Effector CD4-positive, alpha-beta T cell (primary cell): Measurements from ENCODE around the gene TPBG.
"Not testable (repeated sequence)": the region's sequence is repeated elsewhere in the genome, so short reads cannot be mapped to it uniquely, and the experiment has no call there.

Source experiments
- DNase-seq: peaks from one replicate; pipeline ENCODE4 v3.0.0-alpha.2; 2020

TPBG gene

GRCh38 chr6:82376636-82377035 is 13.0 kb downstream of the TPBG start:
- DNase-seq: no peak

GRCh38 chr6:82380566-82381185 is 17.1 kb downstream of the TPBG start:
- no peak for DNase-seq

DNA sequence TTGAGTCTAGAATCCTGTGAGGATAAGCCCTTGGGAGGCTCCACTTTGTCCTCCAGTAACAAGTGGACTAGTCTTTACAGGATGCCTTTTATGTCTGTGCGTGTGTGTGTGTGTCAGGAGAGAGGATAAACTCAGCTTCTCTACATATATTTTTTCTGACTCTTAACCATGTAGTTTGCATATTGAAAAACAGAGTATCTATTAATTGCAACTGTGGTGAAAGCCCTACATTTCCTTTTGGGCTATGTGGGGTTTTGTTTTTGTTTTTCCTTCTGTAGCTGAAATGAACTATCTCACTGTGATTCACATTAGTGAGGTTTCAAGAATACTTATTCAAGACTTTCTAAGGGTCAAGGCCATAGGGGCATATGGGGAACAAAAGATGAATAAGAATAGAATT is 17.7 kb downstream of the TPBG start:
- DNase-seq: no peak

- DNase-seq: no peak
Observed at GRCh38 chr6:82385102-82385501, 21.5 kb downstream of the TPBG start.

DNA sequence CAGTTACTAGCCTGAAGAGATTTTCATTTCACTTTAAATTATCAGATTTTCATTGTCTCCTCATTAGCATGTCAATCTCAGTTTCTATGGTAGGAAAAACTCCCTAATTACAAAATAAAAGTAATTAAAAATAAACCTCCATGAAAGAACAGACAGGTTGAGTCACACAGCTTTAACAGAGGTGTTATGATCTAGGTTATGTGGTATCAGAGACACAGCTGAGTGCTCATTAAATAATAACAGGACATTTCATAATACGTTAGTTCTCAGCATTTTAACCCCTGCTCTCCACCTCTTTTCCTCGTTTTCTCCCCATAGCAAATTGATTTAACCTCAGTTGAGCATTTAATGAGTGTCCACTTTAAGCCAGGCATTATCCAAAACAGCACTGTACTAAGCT is 21.9 kb downstream of the TPBG start:
- no peak for DNase-seq

DNA sequence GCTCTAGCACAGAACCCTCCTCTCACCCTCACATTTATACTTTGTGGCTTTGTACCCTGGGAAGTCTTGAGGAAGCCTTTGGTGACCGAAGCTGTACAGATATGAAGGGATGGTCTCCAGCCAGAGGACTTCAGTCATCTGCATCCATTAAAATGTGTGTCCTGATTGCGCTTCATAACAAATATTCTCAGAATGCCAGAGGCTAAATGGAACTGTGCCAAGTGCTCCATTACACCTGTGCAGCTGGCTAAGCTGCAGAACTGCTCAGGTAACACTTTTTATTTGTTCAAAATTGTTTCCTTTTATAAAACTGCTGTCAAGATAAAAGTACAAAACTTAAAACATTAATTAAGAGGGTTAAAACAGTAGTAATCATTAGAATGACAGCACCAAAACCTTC is 22.3 kb downstream of the TPBG start:
- no peak for DNase-seq

DNA sequence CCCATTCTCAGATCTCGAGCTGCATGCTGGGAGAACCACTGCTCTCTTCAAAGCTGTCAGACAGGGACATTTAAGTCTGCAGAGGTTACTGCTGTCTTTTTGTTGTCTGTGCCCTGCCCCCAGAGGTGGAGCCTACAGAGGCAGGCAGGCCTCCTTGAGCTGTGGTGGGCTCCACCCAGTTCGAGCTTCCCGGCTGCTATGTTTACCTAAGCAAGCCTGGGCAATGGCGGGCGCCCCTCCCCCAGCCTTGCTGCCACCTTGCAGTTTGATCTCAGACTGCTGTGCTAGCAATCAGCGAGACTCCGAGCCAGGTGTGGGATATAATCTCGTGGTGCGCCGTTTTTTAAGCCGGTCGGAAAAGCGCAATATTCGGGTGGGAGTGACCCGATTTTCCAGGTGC is 31.2 kb downstream of the TPBG start:
- DNase-seq: not testable (repeated sequence)

DNA sequence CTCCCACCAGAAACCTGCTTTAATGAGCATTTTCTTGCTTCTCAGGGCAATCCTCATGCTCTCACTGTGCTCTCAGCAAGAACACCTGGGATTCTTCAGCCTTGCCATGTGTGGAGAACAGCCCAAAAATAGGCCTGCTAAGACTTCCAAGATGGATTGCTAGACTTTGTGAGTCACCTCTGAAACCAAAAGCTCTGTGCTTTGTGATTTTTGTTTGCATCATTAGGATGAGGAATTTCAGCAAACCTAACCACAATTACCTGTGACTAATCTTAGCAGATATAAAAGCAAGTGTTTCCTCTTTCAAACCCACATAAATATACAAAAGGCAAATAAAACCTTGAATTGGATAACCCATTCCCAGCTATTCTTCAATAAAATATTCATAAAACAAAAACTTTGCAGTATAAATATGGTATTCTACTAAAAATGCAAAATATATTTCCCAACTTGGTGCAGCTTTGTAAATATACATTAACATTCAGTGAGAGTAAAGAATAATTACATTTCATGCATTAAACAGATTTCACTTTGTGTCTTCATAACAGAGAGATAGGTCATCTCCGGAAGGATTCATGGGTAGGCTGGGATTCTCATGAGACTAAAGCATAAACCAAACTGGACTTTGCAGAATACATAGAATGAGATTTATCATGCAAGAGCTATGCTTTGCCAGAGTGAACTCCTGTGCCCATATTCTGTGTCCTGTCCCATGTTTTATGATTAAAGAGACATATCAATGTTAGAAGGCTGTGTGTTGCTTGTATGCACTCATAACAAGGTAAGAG is 33.5 kb downstream of the TPBG start:
- no peak for DNase-seq

DNA sequence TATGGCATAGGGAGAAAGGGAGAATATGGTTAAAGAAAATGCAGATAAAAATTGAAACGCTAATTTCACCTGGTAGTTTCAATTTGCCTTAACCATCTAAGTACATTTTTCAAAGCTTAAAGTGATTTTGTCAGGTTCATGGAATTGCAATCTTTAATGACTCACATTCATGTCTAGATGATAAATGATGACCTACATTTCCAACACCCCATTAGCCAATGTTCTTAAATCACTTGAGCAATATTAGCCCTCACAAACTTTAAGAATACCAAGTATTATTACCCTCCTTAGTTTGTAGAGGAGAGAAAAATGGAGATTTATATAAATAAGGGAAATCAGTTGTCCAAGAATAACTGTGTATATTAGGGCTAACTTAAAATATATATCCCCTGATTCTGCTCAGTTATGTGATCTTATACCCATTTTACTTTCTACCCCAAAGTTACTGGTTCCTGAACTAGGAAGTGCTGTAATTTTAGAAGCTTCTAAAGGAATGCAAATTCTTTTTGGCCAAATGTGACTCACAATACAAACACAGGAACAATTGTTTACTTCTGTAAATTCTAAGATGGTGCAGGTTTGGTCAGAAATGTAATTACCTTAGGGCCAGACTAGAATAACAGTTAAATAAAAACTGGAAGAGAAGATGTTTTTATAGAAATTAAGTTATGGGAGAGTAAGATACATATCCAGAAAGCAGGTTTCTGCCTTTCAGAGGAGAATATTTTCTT is 34.5 kb downstream of the TPBG start:
- DNase-seq: no peak

DNA sequence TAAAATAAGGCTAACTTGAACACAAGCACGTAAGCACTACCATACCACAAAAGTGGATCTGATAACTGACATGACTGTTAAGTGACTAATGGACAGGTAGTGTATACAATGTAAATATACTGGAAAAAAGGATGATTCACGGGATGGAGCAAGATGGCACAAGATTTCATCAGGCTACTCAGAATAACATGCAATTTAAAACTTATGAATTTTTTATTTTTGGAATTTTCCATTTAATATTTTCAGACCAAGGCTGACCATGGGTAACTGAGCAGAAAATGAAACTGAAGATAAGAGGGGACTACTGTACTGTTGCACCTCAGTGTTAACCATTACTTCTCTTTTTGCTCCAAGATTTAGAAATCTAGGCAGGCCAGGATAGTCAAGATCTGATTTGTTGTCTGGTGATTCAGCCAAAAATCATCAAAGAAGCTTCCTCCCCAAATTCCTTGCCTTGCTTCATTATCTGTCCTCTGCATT is 45.4 kb downstream of the TPBG start:
- DNase-seq: no peak

DNA sequence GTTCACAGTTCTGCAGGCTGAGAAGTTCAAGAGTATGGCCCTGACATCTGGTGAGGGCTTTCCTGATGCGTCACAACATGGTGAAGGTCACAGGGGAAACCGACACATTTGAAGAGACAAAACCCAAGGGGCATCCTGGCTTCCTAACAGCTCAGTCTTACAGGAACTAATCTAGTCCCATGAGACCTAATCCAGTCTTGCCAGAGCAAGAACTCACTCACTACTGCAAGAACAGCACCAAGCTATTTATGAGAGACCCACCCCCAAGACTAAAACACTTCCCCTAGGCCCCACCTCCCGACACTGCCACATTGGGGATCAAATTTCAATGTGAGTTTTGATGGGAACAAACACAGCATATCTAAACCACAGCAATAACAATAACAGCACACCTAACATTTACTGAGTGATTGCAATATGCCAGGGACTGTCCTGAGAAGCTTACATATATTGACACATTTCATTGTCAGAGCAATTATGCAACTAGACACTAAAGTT is 46.6 kb downstream of the TPBG start:
- DNase-seq: no peak

GRCh38 chr6:82413868-82414267 is 50.3 kb downstream of the TPBG start:
- no peak for DNase-seq

DNA sequence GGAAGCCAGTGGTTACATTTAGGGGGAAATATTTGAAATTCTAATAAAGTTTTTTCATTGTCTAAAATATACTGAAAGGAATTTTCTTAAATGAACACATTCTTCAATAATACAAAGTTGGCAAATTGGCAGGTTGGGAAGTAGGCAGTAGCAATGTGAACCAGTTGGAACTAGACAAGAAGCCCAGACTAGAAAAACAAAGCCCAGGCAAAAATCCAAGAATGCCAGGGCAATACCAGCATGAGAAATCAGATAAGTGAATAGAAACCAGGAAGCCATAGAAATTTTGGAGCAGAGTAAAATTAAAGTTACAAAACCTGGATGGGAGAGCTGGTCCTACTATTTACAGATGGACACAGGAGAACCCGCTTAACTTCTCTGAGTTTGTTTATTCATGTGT is 52.2 kb downstream of the TPBG start:
- no peak for DNase-seq

DNA sequence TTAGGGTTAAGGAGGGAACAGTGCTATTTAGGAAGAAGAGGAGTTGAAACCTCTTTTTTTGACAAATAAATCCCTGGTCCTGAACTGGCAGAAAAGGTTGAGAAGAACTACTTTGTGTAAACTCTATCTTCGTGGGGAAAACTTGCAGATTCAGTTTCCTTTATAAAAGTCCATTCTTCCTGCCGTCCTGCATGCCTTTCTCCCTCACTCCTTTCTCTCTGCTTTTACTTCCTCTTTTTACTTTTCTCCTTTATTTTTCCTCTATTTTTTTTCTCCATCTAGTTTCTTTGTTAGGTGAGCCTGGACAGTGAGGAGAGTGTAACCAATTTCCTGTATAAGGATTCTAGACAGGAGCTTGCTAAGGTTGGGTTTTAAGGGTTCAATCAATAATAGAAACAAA is 52.7 kb downstream of the TPBG start:
- no peak for DNase-seq
